Measurements from ENCODE around the gene SCNM1.
"Not testable (repeated sequence)": the region's sequence is repeated elsewhere in the genome, so short reads cannot be mapped to it uniquely, and the experiment has no call there.

SCNM1 gene

GRCh38 chr1:151146072-151146411, 19.9 kb upstream of the SCNM1 start:
- in situ Hi-C loops (cut with HindIII; ENCODE audit: low sequenced_read_pairs) = no loop called here

GRCh38 chr1:151146412-151147131, 19.4 kb upstream of the SCNM1 start, which contains the start of gene SEMA6C:
SEMA6C (minus strand) TSS chr1:151146631; CDS start chr1:151142621, 4,010 bp downstream.
- in situ Hi-C loops (cut with HindIII; ENCODE audit: low sequenced_read_pairs) = no loop called here

- in situ Hi-C loops (cut with HindIII; ENCODE audit: low sequenced_read_pairs) = no loop called here
Measured at GRCh38 chr1:151147132-151147503, 18.8 kb upstream of the SCNM1 start.

GRCh38 chr1:151147665-151148064, 18.3 kb upstream of the SCNM1 start:
- in situ Hi-C loops (cut with HindIII; ENCODE audit: low sequenced_read_pairs) = no loop called here

- in situ Hi-C loops (cut with HindIII; ENCODE audit: low sequenced_read_pairs) = no loop called here
Measured at GRCh38 chr1:151156515-151156819, 9.5 kb upstream of the SCNM1 start, which contains the start of gene TNFAIP8L2. TNFAIP8L2 (plus strand) TSS chr1:151156649; CDS start chr1:151158698, 2,049 bp downstream.

- in situ Hi-C loops (cut with HindIII; ENCODE audit: low sequenced_read_pairs) = no loop called here
Measured at GRCh38 chr1:151157067-151157531, 8.8 kb upstream of the SCNM1 start.

GRCh38 chr1:151158326-151158725, 7.6 kb upstream of the SCNM1 start:
- in situ Hi-C loops (cut with HindIII; ENCODE audit: low sequenced_read_pairs) = no loop called here

GRCh38 chr1:151158751-151159251, 7.1 kb upstream of the SCNM1 start:
- in situ Hi-C loops (cut with HindIII; ENCODE audit: low sequenced_read_pairs) = no loop called here

- in situ Hi-C loops (cut with HindIII; ENCODE audit: low sequenced_read_pairs) = no loop called here
Measured at GRCh38 chr1:151159373-151159772, 6.6 kb upstream of the SCNM1 start.

- in situ Hi-C loops (cut with HindIII; ENCODE audit: low sequenced_read_pairs) = no loop called here
Measured at GRCh38 chr1:151164732-151165280, 1.1 kb upstream of the SCNM1 start.

- in situ Hi-C loops (cut with HindIII; ENCODE audit: low sequenced_read_pairs) = no loop called here
Measured at GRCh38 chr1:151165281-151165737, 635 bp upstream of the SCNM1 start.

GRCh38 chr1:151166505-151166956, 587 bp downstream of the SCNM1 start:
- in situ Hi-C loops (cut with HindIII; ENCODE audit: low sequenced_read_pairs) = no loop called here

- in situ Hi-C loops (cut with HindIII; ENCODE audit: low sequenced_read_pairs) = no loop called here
Measured at GRCh38 chr1:151167116-151167515, 1.2 kb downstream of the SCNM1 start.

- in situ Hi-C loops (cut with HindIII; ENCODE audit: low sequenced_read_pairs) = no loop called here
Measured at GRCh38 chr1:151171190-151171589, 5.2 kb downstream of the SCNM1 start.

- in situ Hi-C loops (cut with HindIII; ENCODE audit: low sequenced_read_pairs) = no loop called here
Measured at GRCh38 chr1:151175041-151175741, 9.2 kb downstream of the SCNM1 start.

GRCh38 chr1:151175863-151176262, 9.9 kb downstream of the SCNM1 start, which contains the start of gene TMOD4:
TMOD4 (minus strand) TSS chr1:151175981; CDS start chr1:151174875, 1,106 bp downstream.
- in situ Hi-C loops (cut with HindIII; ENCODE audit: low sequenced_read_pairs) = no loop called here

- in situ Hi-C loops (cut with HindIII; ENCODE audit: low sequenced_read_pairs) = no loop called here
Measured at GRCh38 chr1:151176514-151177045, 10.6 kb downstream of the SCNM1 start.

- in situ Hi-C loops (cut with HindIII; ENCODE audit: low sequenced_read_pairs) = no loop called here
Measured at GRCh38 chr1:151184211-151184610, 18.3 kb downstream of the SCNM1 start.

GRCh38 chr1:151187205-151187604, 21.3 kb downstream of the SCNM1 start:
- in situ Hi-C loops (cut with HindIII; ENCODE audit: low sequenced_read_pairs) = no loop called here

GRCh38 chr1:151188667-151189066, 22.7 kb downstream of the SCNM1 start:
- in situ Hi-C loops (cut with HindIII; ENCODE audit: low sequenced_read_pairs) = not testable (repeated sequence)

Data from DLD1 (cell line).